NCI-H1048 (cell line): Measurements from ENCODE around the gene OR4K13.

Experiments used
- DNase-seq: peaks from one replicate; lab custom pipeline; 2025; lab: John Stamatoyannopoulos, UW

The OR4K13 gene, protein sequence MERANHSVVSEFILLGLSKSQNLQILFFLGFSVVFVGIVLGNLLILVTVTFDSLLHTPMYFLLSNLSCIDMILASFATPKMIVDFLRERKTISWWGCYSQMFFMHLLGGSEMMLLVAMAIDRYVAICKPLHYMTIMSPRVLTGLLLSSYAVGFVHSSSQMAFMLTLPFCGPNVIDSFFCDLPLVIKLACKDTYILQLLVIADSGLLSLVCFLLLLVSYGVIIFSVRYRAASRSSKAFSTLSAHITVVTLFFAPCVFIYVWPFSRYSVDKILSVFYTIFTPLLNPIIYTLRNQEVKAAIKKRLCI

DNA sequence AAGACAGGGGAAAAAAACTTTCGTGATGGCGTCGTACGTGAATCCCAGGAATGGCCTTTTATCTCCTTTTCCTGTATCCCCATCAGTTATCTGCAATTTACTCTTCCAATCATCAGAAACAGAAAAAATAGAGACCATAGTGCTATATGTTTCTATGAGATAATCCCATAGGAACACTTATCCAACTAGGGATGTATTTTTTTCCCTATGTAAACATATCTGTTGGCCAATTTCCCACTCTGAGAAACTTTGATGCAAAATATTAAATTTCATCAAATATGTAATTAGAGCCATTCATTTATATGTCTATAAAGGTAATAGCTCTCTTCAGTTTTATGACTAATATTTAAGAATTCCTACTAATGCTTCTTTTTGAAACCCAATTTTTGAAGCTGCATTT lies at the start of gene OR4K13:
Gene OR4K13, minus strand, starts transcription at position 101 of the 400 bp plus-strand sequence. CDS start 1,280 bp downstream, outside the sequence.
- DNase-seq: no peak

DNA sequence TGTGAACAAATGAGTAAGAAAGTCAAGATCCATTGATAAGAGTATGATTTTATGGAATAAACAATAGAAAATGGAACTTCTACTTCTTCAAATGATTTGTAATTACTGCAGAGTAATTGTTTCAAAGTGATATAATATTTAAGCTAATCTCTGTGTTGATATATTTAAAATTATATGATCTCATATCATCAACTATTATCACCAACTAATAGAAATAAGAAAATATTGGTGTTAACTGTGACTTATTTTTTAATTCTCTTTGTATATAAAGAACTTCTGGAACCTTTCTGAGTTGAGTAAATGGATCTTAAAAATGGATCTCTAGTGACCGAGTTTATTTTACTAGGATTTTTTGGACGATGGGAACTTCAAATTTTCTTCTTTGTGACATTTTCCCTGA lies 23.9 kb upstream of the OR4K13 start, which contains the start of gene OR4L1:
Gene OR4L1, plus strand, starts transcription at position 301 of the 400 bp plus-strand sequence. Its CDS starts 0 bp downstream, at position 301.
- DNase-seq: no peak

DNA sequence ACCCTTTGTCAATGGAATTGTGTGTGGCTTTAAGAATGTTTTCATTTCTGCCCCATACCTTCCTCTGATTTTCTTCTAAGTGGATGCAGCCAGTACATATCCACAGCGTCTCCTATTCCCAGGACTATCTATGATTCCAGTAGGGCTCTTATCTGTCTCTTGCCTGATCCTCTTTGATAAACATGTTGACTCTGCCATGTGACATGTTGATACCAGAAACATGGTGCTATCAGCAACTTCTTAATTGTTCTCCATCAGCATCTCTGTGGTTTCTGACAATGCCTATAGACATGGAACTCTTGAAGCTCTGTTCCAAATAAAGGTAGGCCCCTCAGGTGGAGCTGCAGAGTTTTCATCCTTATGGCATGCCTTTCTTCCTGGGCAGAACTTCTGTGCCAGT lies 12.4 kb upstream of the OR4K13 start:
- no peak for DNase-seq

DNA sequence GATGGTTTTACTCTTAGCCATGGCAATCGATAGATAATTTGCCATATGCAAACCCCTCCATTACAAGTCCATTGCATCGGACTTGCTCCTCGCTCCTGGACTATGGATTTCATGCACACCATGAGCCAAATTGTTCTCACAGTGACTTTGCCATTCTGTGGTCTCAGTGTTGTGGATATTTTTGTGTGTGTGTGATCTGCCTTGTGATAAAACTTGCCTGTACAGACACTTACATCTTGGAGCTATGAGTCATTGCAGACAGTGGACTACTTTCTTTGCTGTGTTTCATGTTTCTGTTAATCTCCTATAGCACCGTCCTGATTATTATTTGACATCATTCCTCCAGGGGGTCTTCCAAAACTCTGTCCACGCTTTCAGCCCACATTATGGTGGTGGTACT lies 8.4 kb upstream of the OR4K13 start:
- no peak for DNase-seq

DNA sequence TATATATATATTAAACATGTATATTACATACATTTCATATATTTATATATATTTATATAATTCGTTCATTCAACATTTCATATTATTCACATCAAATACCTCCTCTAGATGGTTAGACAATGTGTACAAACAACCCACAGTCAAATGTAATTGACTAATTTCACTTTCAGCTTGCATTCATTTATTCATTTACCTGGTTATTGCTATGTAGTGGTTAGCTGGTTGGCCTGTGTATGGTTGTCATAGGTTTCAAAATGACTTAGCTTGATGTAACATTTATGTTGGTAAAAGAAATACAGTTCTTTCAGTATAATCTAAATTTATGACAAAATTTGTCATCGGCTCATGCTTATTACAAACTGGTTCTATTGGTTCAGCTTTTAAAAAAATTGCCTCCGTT lies 389 bp downstream of the OR4K13 start:
- DNase-seq: no peak

DNA sequence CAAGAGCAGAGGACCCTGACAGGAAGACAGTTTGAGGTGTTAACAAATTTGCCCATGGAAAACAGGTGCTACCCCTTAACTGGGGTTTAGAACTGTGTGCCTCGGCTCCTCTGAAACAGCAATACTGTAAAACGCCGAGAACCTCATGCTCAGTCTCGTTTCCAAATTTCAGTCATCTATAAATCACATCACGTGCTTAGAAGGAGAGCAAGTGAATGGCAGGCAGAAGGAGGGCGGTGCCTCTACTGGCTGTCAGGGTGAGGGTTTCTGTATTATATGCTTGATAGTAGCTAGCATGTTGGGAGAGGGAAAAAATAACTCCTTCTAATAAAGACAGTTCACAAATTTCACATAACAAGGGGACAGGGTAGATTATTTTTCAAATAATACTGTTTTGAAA lies 4.8 kb downstream of the OR4K13 start:
- no peak for DNase-seq

DNA sequence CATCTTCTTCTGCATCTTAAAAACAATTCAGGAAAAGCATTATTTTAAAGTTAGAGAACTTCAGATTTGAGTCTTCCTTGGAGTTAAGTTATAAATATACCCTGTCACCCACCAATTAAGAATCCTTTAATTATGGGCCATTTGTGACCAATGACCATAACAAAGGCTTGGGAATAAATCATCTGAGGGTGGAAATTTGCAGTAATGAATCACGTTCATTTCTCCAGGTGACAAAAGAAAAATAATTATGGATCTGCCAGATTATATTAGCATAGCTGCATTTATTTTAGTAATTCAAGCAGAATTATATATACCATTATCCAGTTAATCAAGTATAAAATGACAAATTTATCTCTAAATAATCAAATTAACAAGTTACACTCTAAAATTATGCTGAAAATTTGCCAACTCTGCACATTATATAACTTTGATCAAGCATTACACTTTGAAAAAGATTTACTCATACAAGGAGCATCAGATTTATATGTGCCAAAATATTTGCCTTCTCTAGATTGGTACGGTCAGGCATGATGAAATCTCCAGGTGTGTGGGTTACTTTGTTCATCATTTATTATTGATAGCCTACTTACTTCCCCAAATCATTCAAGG lies 16.5 kb downstream of the OR4K13 start, which contains the start of gene OR4K14:
Gene OR4K14, minus strand, starts transcription at position 51 of the 609 bp plus-strand sequence. CDS start 4,114 bp downstream, outside the sequence.
- DNase-seq: no peak

DNA sequence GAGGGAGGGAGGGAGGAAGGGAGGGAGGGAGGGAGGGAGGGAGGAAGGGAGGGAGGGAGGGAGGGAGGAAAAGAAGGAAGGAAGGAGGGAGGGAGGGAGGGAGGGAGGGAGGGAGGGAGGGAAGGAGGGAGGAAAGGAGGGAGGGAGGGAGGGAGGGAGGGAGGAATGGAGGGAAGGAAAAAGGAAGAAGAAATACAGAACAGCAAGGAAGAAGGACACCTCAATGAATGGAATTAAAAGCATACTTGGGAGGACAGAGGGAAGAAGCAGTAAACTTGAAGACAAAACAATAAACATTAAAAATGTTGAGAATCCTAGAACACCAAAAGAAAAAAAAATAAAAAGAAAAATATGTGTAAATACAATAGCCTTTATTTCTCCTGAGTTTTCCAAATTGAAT lies 27.7 kb downstream of the OR4K13 start:
- DNase-seq: no peak

DNA sequence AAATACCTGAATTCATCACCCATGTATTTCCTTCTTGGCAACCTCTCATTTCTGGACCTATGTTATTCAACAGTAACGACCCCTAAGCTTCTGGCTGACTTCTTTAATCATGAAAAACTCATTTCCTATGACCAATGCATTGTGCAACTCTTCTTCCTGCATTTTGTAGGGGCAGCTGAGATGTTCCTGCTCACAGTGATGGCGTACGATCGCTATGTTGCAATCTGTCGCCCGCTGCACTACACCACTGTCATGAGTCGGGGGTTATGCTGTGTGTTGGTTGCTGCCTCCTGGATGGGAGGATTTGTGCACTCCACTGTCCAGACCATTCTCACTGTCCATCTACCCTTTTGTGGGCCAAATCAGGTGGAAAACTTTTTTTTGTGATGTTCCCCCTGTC lies 33.5 kb downstream of the OR4K13 start:
- DNase-seq: no peak

DNA sequence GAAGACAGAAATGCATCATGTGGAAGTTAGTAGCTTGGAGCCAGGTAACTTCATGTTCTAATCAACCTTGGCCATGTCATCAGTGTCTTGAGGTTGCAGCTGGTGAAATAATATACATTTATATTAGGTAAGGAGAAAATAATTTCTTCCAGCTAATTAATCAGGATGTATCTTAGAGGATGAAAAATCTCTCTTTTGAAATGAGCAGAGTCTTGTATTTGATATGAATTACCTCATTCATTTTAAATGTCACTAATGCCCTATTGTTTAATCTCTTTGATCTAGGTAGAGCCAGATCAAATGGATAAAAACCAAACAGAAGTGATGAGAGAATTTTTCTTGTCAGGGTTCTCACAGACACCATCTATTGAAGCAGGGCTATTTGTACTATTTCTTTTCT lies 34.0 kb downstream of the OR4K13 start, which contains the start of gene OR4Q2:
Gene OR4Q2, plus strand, starts transcription at position 301 of the 400 bp plus-strand sequence.
- no peak for DNase-seq

DNA sequence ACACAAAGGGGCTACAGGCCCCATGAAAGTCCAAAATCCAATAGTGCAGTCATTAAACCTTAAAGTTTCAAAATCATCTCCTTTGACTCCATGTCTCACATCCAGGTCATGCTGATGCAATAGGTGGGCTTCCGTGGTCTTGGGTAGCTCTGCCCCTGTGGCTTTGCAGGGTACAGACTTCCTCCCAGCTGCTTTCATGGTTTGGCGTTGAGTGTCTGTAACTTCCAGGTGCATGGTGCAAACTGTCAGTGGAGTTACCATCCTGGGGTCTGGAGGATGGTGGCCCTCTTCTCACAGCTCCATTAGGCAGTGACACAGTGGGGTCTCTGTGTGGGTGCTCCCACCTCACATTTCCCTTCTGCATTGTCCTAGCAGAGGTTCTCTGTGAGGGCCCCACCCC lies 42.4 kb downstream of the OR4K13 start:
- DNase-seq: no peak
